GM19468 (cell line): Measurements from ENCODE around the gene DENND4B.
"Not testable (repeated sequence)": the region's sequence is repeated elsewhere in the genome, so short reads cannot be mapped to it uniquely, and the experiment has no call there.

Experiments
- ATAC-seq: cut with Tn5 transposase; IDR thresholded peaks from one replicate; pipeline ENCODE4 v1.9.1; 2021; ENCODE audit warnings: mild to moderate bottlenecking, moderate library complexity, moderate number of reproducible peaks; ENCODE audit not compliant: unreplicated experiment; ENCODE audit errors: extremely low read depth

DENND4B gene

GRCh38 chr1:153905908-153906307 is 40.6 kb downstream of the DENND4B start:
- ATAC-seq: not testable (repeated sequence)

GRCh38 chr1:153903841-153904455 is 42.6 kb downstream of the DENND4B start:
- no peak for ATAC-seq

GRCh38 chr1:153899509-153899908 is 47.0 kb downstream of the DENND4B start:
- no peak for ATAC-seq

- not testable (repeated sequence) for ATAC-seq
These were observed 50.7 kb downstream of the DENND4B start for GRCh38 chr1:153895866-153896265.

- not testable (repeated sequence) for ATAC-seq
These were observed 55.5 kb downstream of the DENND4B start for GRCh38 chr1:153891042-153891441.

GRCh38 chr1:153888533-153888932 is 58.0 kb downstream of the DENND4B start:
- peak; percentile 19 for ATAC-seq

- ATAC-seq: no peak
These were observed 60.4 kb downstream of the DENND4B start for GRCh38 chr1:153886127-153886526.

GRCh38 chr1:153883223-153883622 is 63.3 kb downstream of the DENND4B start:
- ATAC-seq: no peak

- no peak for ATAC-seq
These were observed 64.1 kb downstream of the DENND4B start for GRCh38 chr1:153882296-153882912.

GRCh38 chr1:153881751-153882150 is 64.8 kb downstream of the DENND4B start:
- no peak for ATAC-seq

- ATAC-seq: no peak
These were observed 65.6 kb downstream of the DENND4B start for GRCh38 chr1:153880962-153881361.

- ATAC-seq: no peak
These were observed 66.5 kb downstream of the DENND4B start for GRCh38 chr1:153880024-153880423.
